ENCODE results near the gene LRFN5.
"Not testable (repeated sequence)": the region's sequence is repeated elsewhere in the genome, so short reads cannot be mapped to it uniquely, and the experiment has no call there.

The LRFN5 gene

GRCh38 chr14:41900644-41901043 lies 294.0 kb downstream of the LRFN5 start:
- no peak overlapping the region for H3K4me3 ChIP-seq (ENCODE audit: control insufficient read depth, low read depth, low read length)
- no peak for DNase-seq (ENCODE audit: low read depth)
- no peak for TF ChIP-seq CTCF (IDR thresholded peaks at IDR 0.05; ENCODE audit: control insufficient read depth, insufficient read depth, low read depth, low read length, missing control alignments)

- DNase-seq (ENCODE audit: low read depth) = no peak
- TF ChIP-seq CTCF (IDR thresholded peaks at IDR 0.05; ENCODE audit: control insufficient read depth, insufficient read depth, low read depth, low read length, missing control alignments) = no peak
- no peak overlapping the region for H3K4me3 ChIP-seq (ENCODE audit: control insufficient read depth, low read depth, low read length)
Measured at GRCh38 chr14:41901089-41901488, 294.4 kb downstream of the LRFN5 start.

- H3K4me3 ChIP-seq (ENCODE audit: control insufficient read depth, low read depth, low read length) = no peak overlapping the region
- DNase-seq (ENCODE audit: low read depth) = no peak
- no peak for TF ChIP-seq CTCF (IDR thresholded peaks at IDR 0.05; ENCODE audit: control insufficient read depth, insufficient read depth, low read depth, low read length, missing control alignments)
Measured at GRCh38 chr14:41905394-41905964, 298.8 kb downstream of the LRFN5 start.

- not testable (repeated sequence) for DNase-seq (ENCODE audit: low read depth); H3K4me3 ChIP-seq (ENCODE audit: control insufficient read depth, low read depth, low read length)
Measured at GRCh38 chr14:41911155-41911554, 304.5 kb downstream of the LRFN5 start.

- no peak for DNase-seq (ENCODE audit: low read depth)
- no peak overlapping the region for H3K4me3 ChIP-seq (ENCODE audit: control insufficient read depth, low read depth, low read length)
- TF ChIP-seq CTCF (IDR thresholded peaks at IDR 0.05; ENCODE audit: control insufficient read depth, insufficient read depth, low read depth, low read length, missing control alignments) = no peak
Measured at GRCh38 chr14:41913398-41913797, 306.7 kb downstream of the LRFN5 start.

- H3K4me3 ChIP-seq (ENCODE audit: control insufficient read depth, low read depth, low read length) = no peak overlapping the region
- no peak for DNase-seq (ENCODE audit: low read depth)
- no peak for TF ChIP-seq CTCF (IDR thresholded peaks at IDR 0.05; ENCODE audit: control insufficient read depth, insufficient read depth, low read depth, low read length, missing control alignments)
Measured at GRCh38 chr14:41915732-41916131, 309.1 kb downstream of the LRFN5 start.

GRCh38 chr14:41916313-41916712 lies 309.6 kb downstream of the LRFN5 start:
- H3K4me3 ChIP-seq (ENCODE audit: control insufficient read depth, low read depth, low read length) = no peak overlapping the region
- TF ChIP-seq CTCF (IDR thresholded peaks at IDR 0.05; ENCODE audit: control insufficient read depth, insufficient read depth, low read depth, low read length, missing control alignments) = no peak
- DNase-seq (ENCODE audit: low read depth) = no peak
